ENCODE results near the gene MICAL3.

MICAL3 gene

DNA sequence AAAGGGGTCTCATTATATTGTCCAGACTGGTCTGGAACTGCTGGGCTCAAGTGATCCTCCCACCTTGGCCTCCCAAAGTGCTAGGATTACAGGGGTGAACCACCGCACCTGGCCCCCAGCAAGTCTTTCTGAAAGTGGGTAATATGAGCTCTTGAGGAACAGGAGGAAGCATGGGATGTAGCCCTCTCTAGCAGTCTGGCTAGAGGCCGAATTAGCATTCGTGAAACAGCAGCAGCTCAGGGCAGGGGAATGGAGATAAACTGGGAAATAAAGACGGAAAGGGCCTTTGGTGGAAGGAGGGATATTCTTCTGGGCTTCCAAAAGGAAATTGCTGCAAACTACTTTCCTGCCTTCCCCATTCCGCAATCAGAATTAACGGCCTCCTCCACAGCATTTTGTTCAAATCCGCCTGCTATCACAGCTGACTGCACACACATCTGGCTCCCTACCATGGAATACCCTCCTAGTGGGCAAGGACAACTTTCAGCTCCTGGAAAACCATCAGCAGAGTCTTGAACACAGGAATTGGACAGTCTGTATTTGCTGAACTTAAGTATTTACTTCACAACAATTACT lies 44.3 kb downstream of the MICAL3 start:
- no peak overlapping the region; the same call in 1 of the 2 replicates for H3K4me3 ChIP-seq (ENCODE audit: low read depth, low read length)

GRCh38 chr22:17978027-17978426 lies 46.3 kb downstream of the MICAL3 start:
- TF ChIP-seq CTCF (IDR thresholded peaks at IDR 0.05; ENCODE audit: low read depth, low read length) = no peak

More for the DNA sequence above, 44.3 kb downstream of the MICAL3 start:
- TF ChIP-seq CTCF (IDR thresholded peaks at IDR 0.05; ENCODE audit: low read depth, low read length) = no peak

DNA sequence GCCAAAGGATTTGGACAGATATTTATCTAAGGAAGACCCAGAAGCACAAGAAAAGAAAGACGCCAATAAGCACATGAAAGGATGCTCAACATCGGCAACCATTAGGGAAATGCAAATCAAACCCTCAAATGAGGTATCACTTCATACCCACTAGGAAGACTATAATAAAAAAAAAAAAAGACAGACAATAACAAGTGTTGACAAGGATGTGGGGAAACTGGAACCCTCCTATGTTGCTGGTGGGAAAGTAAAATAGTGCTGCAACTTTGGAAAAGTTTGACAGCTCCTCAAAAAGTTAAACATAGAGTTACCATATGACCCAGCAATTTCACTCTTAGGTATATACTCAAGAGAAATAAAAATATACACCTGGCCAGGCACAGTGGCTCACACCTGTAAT lies 47.0 kb downstream of the MICAL3 start:
- no peak for TF ChIP-seq CTCF (IDR thresholded peaks at IDR 0.05; ENCODE audit: low read depth, low read length)
- no peak overlapping the region for H3K4me3 ChIP-seq (ENCODE audit: low read depth, low read length)

More at GRCh38 chr22:17978027-17978426, 46.3 kb downstream of the MICAL3 start:
- no peak overlapping the region for H3K4me3 ChIP-seq (ENCODE audit: low read depth, low read length)

DNA sequence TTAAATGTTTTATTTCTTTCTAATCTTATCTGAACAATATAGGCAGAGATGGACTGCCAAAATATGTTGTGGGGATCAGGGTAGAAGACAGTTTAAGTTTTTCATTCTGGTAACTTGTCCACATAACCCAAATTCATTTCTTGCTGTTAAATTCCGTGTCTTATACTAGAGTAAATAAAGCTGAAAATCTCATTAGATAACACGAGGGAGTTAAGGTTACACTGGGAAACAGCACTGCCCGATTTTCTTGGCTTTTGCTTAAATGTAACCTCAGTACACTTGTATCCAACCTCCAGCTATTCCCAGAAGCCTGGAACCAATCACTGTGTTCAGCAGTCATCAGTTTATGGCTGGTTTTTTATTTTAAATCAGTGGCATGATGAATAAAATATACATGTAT lies 48.2 kb downstream of the MICAL3 start:
- TF ChIP-seq CTCF (IDR thresholded peaks at IDR 0.05; ENCODE audit: low read depth, low read length) = no peak
- no peak overlapping the region for H3K4me3 ChIP-seq (ENCODE audit: low read depth, low read length)

DNA sequence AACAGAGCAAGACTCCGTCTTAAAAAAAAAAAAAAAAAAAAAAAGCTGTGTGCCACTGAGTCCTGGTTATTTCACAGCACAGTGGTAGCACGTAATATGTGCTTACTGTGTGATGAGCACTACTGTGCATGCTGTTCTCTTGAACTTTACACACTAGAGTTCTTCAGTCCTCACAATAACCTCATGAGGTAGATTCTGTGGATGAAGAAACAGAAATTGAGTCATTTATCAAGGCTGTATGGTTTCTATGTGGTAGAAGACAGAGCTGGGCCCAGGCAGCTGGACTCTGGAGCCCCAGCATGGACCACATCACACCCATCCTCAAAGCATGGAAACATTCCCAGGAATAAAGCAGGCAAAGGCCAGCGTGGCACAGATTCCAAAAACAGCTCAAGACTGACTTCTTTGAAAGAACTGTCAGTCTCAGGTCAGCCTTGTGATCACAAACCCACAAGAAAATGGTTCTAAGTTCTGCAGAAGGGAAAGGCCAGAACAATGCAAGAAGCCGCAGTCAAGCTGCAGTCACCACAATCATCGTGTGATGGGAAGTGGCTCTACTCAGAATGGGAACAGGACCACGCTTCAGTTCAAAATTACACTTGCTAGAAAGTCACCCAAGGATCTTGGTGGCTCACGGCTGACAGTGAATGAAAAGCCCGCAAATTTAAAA lies 49.5 kb downstream of the MICAL3 start:
- TF ChIP-seq CTCF (IDR thresholded peaks at IDR 0.05; ENCODE audit: low read depth, low read length) = no peak

GRCh38 chr22:17974087-17974486 lies 50.3 kb downstream of the MICAL3 start:
- TF ChIP-seq CTCF (IDR thresholded peaks at IDR 0.05; ENCODE audit: low read depth, low read length) = no peak
- H3K4me3 ChIP-seq (ENCODE audit: low read depth, low read length) = no peak overlapping the region

More for the DNA sequence above, 49.5 kb downstream of the MICAL3 start:
- no peak overlapping the region for H3K4me3 ChIP-seq (ENCODE audit: low read depth, low read length)

- H3K4me3 ChIP-seq (ENCODE audit: low read depth, low read length) = no peak overlapping the region
- TF ChIP-seq CTCF (IDR thresholded peaks at IDR 0.05; ENCODE audit: low read depth, low read length) = no peak
Measured at GRCh38 chr22:17973217-17973616, 51.1 kb downstream of the MICAL3 start.

All from WI38 (cell line).